Activated CD4-positive, CD25-positive, alpha-beta regulatory T cell treated with anti-CD3 and anti-CD28 coated beads, Interleukin-2, amount 50 U/mL, for 72 hours (primary cell): ENCODE data around the gene ADD3.

Source experiments
- DNase-seq: peaks from one replicate; pipeline ENCODE4 v3.0.0; 2021

ADD3 gene, protein sequence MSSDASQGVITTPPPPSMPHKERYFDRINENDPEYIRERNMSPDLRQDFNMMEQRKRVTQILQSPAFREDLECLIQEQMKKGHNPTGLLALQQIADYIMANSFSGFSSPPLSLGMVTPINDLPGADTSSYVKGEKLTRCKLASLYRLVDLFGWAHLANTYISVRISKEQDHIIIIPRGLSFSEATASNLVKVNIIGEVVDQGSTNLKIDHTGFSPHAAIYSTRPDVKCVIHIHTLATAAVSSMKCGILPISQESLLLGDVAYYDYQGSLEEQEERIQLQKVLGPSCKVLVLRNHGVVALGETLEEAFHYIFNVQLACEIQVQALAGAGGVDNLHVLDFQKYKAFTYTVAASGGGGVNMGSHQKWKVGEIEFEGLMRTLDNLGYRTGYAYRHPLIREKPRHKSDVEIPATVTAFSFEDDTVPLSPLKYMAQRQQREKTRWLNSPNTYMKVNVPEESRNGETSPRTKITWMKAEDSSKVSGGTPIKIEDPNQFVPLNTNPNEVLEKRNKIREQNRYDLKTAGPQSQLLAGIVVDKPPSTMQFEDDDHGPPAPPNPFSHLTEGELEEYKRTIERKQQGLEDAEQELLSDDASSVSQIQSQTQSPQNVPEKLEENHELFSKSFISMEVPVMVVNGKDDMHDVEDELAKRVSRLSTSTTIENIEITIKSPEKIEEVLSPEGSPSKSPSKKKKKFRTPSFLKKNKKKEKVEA

DNA sequence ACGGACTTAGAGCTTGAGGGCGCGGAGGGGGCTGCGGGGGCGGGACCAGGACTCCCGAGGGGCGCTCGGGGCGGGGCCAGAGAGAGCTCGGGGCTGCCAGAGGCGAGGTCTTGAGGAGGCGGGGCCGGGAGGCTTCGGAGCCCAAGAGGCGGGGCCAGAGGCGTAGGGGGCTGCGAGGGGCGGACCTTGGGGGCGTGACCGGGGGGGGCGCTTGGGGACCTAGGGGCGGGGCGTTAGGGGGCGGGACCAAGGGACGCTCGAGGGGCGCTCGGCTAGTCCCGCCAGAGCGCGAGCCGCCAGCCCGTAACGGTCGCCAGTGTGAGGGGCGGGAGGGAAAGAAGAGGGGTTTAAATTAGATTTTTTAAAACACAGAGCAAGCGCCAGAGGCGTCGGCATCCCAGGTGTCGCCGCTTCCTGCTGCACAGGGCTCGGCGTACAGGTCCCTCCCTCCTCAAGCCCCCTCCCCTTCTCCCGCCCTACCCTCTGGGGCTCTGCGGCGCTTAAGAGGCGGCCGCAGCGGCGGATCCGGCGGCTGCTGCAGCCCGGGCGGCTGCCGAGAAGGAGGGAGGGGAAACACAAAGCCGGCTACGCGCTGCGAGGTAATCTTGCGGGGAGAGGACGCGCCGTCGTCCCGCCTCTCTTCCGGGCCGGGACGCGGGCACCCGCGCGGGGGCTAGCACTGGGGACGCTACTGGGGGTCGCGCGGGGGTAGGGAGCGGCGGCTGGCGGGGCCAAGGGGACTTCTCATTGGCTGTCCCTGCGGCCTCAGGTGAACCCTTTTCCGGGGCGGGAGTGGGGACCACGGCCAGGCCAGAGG, at the start of gene ADD3:
ADD3 (plus strand) TSS at position 284 of the 817 bp plus-strand sequence. CDS start 92,670 bp downstream, outside the sequence.
- DNase-seq, result peak; percentile 82

DNA sequence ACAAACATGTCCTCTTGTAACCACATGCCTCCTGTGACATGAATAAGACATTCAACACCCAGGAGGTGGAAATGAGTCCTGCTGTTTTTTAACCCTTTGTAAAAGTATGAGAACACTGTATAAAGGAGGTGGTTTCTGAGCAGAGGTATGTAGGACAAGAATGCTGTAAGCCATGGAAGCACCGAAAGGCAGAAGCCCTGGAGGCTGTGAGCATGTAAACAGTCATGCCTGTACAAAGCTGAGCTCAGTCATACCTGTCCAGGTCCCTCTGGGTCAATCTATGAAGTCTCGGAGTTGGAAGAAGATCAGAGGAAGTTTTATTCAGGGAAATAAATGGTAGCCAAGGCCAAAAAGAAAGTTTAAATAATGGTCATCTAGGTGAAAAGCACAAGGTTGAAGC, 49.7 kb upstream of the ADD3 start:
- no peak for DNase-seq

DNA sequence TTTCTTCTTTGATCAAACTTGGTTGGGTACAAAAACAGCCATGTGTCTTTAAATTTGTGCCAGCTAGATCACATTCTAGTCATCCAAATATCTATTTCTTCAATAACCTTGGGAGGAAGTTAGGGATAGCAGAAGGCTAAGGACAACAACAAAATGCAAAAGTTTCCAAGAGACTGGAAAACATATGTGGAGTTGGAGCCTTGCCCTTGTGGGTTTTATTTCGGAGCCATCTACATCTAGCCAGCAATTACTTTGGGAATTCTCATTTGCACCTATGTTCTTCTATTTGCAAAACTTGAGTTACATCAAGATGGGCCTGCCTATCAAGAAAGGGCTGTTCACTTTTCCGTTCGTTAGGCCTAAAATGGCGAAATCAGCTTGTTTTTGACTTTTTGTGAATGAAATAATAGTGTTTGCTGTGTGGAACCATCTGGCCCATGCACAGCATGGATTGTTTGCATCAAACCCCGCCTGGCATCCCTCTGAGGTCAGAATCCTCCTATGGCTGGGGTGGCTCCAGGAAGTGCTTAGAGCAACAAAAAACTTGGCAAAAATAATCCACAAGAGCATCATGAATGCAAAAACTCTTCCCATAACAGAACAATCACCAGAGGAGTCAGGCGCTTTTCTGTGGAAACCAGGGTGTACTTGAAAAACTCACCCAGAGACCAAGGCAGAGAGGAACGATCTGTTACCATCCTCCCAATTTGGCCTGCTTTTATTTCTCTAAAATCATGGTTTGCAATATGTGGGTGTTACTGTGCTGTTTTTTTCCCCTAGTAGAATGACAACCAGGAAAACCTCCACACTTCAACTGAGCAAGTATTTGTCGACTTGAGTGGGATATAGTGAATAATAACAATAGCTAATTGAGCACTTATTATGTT, 48.3 kb upstream of the ADD3 start:
- no peak for DNase-seq

DNA sequence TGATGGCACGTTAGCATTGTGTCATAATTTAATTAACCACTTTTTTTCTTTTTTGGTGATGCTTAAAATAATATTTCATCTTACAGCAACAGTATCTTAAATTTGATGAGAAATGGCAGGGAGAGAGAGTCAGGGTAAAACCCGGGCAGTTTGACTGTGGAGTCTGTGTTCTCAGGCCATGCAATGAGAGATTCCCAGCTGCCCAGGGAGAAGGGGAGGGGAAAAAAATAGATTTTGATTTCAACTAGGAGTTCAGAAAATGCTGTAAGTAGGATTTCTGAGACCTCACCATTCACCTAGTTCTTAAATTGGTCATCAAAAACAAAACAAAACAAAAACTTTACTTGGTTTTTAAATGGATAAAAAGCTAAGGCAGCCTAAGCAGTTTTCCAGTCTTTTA, 47.1 kb upstream of the ADD3 start:
- no peak for DNase-seq

DNA sequence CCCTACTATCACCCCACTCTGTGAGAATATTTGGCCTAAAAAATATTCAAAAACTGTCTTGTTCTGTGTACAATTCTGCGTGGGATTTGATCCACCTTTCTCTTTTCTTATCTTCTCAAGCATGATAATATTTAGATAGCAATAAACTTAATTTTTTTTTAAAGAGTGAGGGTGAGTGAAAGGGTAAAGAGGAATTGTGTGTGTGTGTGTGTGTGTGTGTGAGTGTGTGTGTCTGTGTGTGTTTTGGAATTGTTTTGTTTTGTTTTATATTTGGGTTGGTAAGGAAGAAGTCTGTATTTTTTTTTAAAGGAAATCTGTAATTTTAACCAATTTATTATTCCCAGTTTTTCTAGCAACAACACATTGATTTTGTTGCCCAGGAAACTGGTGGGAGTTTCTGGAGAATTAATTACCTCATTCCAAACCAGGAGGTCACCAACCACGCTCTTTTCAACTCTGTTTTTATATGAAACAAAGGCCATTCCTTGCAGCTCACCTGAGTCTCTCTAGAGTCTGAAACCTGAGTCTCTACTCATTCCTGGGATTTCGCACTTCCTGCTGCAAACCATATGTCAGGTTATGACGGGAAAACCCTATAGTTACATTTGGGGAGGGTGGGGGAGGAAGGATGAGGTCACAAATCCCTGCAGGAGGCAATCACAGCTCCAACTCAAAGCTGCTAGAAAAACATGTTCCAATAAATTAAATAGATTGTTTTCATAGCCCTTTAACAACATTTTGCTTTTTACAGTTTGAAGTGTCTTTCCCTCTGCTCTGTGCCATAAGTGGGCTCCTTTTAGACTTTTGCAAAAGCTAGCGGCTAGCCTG, 46.4 kb upstream of the ADD3 start:
- DNase-seq, result no peak

DNA sequence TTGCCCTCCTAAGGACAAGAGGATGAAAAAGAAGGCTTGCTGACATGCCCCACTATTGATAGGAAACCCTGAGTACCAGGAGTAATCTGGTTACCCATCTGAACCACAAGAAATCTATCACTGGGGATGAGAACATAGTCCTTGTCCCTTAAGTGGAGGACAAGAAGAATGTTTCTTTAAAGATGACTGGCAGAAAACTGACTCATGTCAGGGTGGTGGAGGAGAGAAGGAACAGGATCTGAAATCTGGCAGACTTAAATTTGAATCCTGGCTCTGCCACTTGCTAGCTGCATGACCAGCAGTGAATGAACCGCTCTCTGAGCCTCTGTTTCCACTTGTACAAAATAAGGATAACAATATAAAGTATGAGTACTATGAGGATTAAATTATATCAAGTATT, 45.5 kb upstream of the ADD3 start:
- DNase-seq, result no peak

DNA sequence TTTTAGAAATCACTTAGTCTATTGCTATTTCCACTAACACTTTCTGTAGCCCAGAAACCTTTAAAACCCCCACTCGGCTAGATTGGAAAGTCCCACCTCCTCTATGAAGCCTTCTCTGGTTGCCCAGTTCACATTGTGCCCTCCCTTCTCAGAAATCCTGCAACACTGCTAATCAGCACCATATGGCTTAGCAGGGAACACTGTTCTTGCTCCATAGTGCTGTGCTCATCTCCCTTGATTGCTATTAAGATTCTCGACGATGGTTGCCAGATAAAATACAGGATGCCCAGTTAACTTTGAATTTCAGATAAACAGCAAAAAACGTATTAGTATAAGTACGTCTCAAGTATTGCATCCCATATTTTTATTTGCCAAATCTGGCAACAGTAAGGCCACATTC, 44.3 kb upstream of the ADD3 start:
- DNase-seq, result no peak

DNA sequence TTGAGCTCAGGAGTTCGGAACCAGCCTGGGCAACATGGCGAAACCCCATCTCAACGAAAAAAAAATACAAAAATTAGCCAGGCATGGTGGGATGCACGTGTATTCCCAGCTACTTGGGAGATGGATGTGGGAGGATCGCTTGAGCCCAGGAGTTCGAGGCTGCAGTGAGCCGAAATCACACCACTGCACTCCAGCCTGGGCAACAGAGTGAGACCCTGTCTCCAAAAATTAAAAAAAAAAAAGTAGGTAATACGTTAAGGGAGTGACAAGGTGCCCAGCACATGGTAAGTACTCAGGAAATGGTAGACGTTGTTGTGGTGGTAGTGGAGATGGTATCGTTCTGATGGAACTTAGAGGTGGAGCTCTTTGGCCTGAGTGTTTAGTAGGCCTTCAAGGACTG, 43.5 kb upstream of the ADD3 start:
- DNase-seq, result no peak

DNA sequence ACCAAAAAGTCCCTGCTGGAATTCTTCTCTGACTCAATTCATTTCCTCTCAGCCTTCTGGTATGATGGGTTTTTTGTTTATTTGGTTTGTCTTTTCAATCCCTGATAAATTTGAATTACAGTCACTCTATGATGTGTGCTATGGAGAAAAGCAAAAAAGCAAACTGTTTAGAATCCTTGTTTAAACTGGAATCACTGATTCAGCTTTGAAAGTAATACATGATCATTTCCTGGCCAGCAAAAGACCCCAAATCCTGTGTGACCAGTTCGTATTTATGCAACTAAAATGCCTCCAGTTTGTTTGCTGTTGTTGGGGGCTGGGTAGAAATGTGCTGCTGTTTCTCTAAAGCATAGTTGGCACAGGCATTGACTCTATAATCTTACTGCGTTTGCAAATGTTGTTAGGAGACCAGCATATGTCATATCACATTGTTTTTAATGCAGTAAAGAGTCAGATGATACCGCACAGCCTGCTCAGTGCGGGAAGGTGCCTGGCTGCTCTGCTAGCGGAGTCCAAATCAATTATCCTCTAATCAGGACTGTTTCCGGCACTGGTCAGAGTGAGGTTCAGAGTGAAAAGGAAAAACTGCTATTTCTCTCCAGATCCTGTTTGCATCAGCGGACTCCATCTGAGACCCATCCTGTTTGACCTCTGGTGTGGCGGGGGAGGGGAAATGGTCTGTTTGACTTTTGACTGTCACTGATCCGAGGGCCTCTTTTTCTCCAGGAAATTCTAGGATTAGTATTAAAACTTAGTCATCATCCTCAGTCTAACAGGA, 40.6 kb upstream of the ADD3 start:
- DNase-seq, result no peak

DNA sequence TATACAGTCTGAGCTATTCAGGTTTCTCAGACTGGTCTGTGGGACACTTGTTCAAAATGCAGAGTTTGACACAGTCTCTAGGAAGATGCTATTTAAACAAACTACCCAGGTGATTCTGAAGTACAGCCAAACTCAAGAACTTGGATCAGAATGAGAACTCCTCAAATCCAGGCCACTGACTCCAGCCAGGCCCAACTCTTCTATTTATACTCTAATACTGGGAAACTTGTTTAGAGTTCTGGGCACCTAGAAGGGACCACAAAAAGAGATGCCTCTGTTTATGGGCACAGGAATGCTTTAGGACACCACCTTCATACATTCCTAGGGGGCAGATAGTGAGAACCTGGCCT, 40.1 kb upstream of the ADD3 start:
- no peak for DNase-seq

DNA sequence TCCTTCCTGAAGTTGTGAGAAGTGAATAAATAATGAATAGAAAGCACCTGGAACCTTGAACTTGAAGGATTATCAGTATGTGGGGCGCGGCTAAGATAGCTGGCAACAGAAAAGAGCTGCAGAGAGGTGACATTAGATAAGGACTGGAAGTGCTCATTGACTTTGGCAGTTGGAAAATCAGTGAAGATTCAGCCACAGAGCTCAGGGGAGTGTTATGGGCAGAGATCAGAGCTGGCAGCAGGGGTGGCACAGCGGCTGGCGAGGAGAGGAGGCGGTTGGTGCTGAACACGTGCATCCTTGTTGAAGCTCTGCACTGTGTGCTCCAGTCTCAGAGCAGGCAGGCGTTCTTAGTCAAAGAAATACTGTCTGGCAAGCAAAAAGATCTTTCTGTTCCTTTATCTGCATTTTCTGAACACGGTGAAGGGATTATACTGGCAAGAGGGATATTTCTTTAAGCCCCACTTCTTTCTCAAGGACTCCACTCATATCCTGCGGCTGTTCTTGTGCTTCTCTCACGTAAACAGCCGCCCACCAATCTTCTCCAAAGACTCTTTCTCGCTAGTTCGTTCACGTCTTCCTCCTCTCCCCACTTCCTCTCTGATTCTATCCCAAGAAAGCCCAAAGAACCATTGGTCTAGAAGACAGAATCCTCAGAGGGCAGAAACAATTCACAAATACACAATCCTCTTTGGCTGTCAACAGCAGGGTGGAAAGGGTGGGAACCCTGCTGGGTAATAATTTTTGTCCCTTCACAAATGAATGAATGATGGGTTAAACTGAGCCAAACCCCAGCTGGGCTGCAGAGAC, 38.6 kb upstream of the ADD3 start:
- DNase-seq, result no peak

DNA sequence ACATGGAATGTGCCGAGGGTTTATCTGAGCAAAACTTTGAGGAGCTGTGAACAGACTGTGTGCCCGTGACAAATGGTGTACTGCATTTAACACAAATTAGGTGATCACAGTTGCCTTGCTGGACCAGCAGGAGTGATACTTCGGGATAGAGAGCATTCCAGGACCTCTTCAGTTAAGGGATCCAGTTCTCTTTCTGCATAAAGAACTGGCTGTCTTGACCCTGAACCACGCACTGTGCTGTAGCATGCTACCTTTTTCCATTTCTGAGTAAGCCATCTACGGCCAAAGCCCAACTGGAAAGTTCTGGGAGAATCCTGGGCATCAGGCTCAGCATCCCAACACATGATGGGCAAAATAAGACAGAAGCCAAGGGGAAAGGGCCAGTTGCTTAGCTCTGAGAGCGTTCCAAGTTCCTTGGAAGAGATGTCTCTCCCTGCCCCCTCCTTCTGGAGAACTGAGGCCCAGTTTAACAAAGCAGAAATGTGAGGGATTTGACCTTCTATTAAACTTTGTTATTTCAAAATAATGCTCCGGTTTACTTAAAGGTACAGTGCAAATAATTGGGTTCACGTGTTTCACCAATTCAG, 37.9 kb upstream of the ADD3 start:
- DNase-seq, result no peak

DNA sequence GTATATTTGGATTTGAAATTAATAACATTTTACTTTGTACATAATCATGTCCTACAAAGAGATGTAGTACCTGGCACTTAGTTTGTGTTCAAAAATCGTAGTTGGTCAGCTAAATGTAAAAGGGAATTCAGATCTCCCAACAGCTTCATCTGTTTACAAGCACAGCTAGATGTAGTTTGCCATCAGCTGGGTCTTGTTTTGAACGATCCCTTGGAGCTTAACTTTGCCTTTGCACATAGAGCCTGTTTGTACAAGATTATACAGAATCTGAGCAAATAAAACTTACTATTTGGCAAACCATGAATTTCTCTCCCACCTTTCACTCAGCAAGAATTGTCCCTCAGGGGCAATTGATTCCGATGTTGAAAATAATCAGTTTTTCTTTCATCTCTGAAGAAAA, 36.1 kb upstream of the ADD3 start:
- DNase-seq, result no peak

DNA sequence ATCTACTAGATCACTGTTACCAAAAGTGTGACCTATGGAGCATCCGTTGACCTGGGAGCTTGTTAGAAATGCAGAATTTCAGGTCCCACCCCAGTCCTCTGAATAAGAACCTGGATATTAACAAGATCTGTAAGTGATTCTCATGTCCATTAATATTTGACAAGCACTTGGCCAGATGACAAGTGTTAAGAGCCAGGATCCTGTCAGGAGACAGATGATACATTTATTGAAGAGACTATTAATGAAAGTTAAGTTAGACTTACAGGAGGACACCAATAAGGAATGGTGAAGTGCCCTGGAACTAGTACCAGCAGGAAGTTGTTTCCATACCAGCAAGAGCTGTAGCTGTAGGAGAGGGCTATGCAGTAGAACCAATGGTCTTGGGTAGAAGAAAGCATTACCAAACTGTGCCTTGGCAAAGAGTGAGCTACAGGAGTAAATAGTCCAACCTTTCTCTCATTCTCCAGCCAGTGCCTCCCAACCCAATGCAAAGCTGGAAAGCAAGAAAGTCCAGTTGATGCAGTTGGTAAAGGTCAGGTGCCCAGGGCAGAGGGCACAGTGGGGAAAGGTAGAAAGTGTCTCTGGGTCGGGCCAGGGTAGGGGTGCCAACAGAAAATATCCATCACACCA, 35.3 kb upstream of the ADD3 start:
- no peak for DNase-seq

DNA sequence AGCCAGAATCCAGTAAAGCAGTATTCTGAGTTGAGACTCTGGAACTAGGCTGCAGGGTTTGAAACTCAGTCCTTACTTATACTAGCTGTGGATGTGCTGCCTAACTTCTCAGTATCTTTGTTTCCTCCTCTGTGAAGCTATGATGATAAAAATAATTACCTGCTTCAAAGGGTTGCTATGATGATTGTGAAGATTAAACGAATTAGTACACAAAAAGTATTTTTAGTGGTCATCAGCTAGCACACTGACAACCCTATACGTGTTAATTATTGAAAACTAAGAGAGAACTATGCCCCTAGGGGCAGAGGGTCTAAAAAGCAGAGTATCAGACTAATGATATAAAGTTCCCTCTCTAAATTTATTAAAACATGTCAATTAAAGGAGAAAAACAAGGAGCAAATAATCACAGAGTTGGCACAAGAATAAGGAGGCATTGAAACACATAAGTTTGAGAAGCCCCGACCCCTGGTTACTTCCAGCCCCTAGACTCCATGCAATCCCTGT, 34.4 kb upstream of the ADD3 start:
- no peak for DNase-seq

DNA sequence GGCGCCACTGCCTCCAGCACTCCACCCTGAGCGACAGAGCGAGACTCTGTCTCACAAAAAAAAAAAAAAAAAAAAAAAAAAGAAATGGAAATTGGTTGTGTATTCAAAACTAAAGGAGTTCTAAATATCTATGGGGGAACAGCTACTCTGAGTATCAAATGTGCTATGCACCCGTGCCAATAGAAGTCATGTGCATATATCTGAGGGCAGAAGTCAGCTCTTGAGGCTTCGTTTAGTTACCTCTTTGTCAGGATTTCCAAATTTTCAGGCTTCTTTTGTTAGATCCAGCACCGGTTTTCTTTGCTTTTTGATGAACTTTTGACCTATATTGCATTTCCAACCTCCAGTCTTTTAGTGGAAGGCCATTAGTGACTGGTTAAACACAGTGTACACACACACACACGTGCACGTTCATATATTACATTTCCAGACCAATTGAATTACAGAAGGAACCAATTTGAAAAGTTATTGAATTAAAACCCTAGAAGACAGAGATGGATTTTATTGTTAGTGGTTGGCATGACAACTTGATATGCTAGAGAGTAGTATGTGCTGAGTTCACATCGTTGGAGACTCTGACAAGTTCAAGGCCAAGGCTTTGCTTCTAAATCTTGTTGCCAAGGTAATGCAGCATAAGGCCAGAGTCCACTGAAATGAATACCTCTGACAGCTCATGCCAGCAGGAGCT, 33.1 kb upstream of the ADD3 start:
- no peak for DNase-seq

DNA sequence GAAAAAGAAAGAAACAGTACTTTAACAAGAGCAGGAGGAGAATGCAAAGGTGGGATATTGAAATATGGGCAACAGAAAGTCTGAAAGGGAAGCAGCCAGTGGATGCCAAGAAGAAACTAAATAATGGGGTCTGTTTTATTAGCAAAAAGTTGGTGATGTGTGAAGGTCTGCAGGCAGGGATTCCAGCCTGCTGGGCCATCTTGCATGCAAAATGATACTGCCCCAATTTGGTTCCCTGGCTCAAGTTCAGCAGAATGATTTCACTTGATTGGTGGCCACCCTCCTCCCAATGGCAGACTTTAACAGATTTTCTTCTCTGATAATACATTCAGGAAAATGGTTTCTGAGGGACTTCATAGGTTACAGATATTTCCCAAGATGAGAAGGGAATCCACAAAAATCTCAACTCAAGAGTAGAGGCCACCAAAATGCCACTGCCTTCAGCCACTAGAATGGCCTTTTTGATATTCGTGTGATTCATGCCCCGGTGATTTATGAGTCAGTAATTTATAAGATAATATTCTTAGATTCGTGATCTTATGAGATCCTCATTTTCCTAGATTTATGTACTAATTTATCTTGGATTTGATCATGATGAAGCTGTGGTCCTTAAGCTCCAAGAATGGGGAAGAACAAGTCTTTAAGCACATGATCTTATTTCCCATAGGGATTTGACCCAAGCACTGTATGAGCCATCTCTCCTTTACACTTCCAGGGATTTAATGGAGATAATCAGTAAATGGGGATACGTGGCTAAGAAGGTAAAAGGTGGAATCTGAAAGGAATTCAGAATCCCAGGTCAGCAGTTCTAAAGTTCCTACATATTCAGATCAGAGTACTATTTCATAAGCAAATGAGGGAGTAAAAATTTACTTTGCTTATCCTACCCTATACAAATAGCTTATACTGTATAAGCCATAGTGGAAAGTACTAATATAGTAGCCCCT, 32.3 kb upstream of the ADD3 start:
- no peak for DNase-seq
